Right lobe of liver (tissue), 6 donors: ENCODE measurements around the gene ACOX3. TPM values are rescaled to one million over a fixed set of nuclear protein-coding genes. Genes with fewer than 3 reads are reported as not detected.
"Not testable (repeated sequence)": the region's sequence is repeated elsewhere in the genome, so short reads cannot be mapped to it uniquely, and the experiment has no call there.

ENCODE experiments used
- ATAC-seq, 4 donors: fragments of 200-7000 bp; cut with Tn5 transposase; one replicate each; pipeline ENCODE4 v1.9.1; 2020; ENCODE audit warnings: mild to moderate bottlenecking in 4 of 4, moderate library complexity in 4 of 4
- DNase-seq, 3 donors: peaks; one replicate each; pipeline ENCODE4 v3.0.0-alpha.2; 2020
- H3K27ac ChIP-seq, 3 donors: fragments of 200-600 bp; one replicate each; pipeline ENCODE4 v1.8.0; 2022
- H3K27me3 ChIP-seq, 2 donors: fragments of 200-600 bp; one replicate each; pipeline ENCODE4 v1.8.0; 2022
- H3K36me3 ChIP-seq, 4 donors: fragments of 200-600 bp; sonication (generic) in 1 of 4; one replicate each; pipeline versions ENCODE4 v1.5.1 to v1.8.0; 2017 to 2022; ENCODE audit warnings: control low read depth in 1 of 4
- H3K4me1 ChIP-seq, 4 donors: fragments of 200-600 bp; sonication (generic) in 1 of 4; one replicate each; pipeline versions ENCODE4 v1.5.1 to v1.8.0; 2017 to 2022; ENCODE audit warnings: control low read depth in 1 of 4
- H3K4me3 ChIP-seq, 3 donors: fragments of 200-600 bp; one replicate each; pipeline ENCODE4 v1.8.0; 2022
- H3K9me3 ChIP-seq, 4 donors: fragments of 200-600 bp; sonication (generic) in 1 of 4; one replicate each; pipeline versions ENCODE4 v1.5.1 to v1.8.0; 2017 to 2022; ENCODE audit warnings: control low read depth in 1 of 4
- POLR2A ChIP-seq: fragments of 450-650 bp; IDR thresholded peaks from one replicate; pipeline ENCODE4 v1.6.1; 2017; ENCODE audit warnings: antibody characterized with exemption, mild to moderate bottlenecking
- WGBS: methylation state at CpG from one replicate; pipeline ENCODE4 v1.1.6; 2018; ENCODE audit warnings: low coverage, low lambda C conversion rate; ENCODE audit not compliant: insufficient coverage; ENCODE audit errors: missing lambda C conversion rate; 5-methylcytosine and 5-hydroxymethylcytosine counted together
- intact Hi-C, 2 donors: fragments of 100-400 bp; cut with DNase I; formaldehyde crosslinking; loops; one replicate each; pipeline versions ENCODE4 v1.11.2 to v1.14.1; 2022
- total RNA-seq, 6 experiments: library from RNA; depleted of rRNA in 2 of 6; stranded (reverse); fragments of >200 nt in 2 of 6; fragmentation: NEBNext Ultra II Directional in 3 of 6; extraction: Animal tissue kit (Norgen Biotek cat#: 25700) in 3 of 6; gene quantifications; one replicate each; pipeline versions ENCODE4 v1.1.0 to v1.2.4, GENCODE V29; 2016 to 2023
- TF ChIP-seq, protein P1 (sequence below), 4 donors: fragments of 200-600 bp in 3 of 4; fragments of 450-650 bp in 1 of 4; IDR thresholded peaks; one replicate each; pipeline versions ENCODE4 v1.5.1 to v1.8.0; 2016 to 2022; ENCODE audit warnings: antibody characterized with exemption in 4 of 4, mild to moderate bottlenecking in 2 of 4
- donor health status: DM: no; HTN: yes; CAD: no.
- donor health status: DM: no; HTN: no; CAD: no.
- donor health status: DM: no; HTN: no; CAD: no.
- donor health status: DM: no; HTN: yes; CAD: no.
- donor health status: DM: no; HTN: yes; CAD: no.

ACOX3 gene
- total RNA-seq, 6 experiments from 2014 or later, result 18.5 to 36.9 (median 21.9) TPM

DNA sequence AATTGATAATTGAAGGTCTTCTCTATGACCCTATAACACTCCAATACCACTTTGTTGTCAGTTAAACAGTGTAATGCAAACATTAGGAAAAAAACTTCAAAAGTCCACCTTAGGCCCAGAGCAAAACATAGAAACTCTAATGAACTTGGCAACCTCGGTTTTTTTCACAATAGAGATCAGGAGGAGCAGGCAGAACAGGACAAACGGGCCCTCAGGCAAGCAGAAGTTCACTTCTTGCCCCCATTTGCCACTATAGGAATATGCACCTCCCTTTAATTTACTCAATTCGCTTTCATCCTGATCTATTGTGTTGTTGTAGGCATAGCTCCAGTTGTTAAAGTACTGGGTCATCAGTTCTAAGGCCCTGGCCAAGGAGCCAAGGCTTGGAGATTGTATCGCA, 18.2 kb downstream of the ACOX3 start:
- DNase-seq, result no peak
- Histone ChIP-seq H3K36me3 (no peaks in the 10 kb centered on the region), H3K27me3 (no peaks in the 10 kb centered on the region), H3K27ac (peak overlapping the region in 1 of 3 donors; percentile 65), H3K4me3 (no peak overlapping the region), H3K4me1 (peaks cover 0 to 30% (median 1%) of the 10 kb centered on the region in 4 donors), H3K9me3 (no peaks in the 10 kb centered on the region)
- ATAC-seq, result peak; percentile 14 to 91 (median 59)
- WGBS, result 29% methylated on average over 4 of the region's 4 CpGs
- TF ChIP-seq POLR2A, result no peak
- TF ChIP-seq, protein P1, sequence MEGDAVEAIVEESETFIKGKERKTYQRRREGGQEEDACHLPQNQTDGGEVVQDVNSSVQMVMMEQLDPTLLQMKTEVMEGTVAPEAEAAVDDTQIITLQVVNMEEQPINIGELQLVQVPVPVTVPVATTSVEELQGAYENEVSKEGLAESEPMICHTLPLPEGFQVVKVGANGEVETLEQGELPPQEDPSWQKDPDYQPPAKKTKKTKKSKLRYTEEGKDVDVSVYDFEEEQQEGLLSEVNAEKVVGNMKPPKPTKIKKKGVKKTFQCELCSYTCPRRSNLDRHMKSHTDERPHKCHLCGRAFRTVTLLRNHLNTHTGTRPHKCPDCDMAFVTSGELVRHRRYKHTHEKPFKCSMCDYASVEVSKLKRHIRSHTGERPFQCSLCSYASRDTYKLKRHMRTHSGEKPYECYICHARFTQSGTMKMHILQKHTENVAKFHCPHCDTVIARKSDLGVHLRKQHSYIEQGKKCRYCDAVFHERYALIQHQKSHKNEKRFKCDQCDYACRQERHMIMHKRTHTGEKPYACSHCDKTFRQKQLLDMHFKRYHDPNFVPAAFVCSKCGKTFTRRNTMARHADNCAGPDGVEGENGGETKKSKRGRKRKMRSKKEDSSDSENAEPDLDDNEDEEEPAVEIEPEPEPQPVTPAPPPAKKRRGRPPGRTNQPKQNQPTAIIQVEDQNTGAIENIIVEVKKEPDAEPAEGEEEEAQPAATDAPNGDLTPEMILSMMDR (IDR thresholded peaks at IDR 0.05), result no peak
- intact Hi-C loops, result no loop called here

DNA sequence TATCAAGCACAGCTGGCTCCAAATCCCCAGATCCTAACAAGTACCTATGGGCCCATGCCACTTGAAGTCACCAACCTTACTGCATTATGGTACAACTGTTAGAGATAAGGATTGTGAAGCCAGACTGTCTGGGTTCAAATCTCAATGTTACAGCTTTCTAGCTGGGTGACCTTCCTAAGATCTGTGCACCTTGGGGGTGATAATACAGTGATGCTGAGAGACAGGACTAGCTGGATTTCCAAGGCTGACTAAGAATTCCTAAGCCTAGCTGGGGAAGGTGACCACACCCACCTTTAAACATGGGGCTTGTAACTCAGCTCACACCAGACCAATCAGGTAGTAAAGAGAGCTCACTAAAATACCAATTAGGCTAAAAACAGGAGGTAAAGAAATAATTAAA, 20.4 kb downstream of the ACOX3 start:
- intact Hi-C loops, H3K27ac ChIP-seq, ATAC-seq, DNase-seq, H3K27me3 ChIP-seq, H3K4me3 ChIP-seq, H3K9me3 ChIP-seq: not testable (repeated sequence)
- Histone ChIP-seq H3K36me3 (peaks cover 0 to 11% (median 0%) of the 10 kb centered on the region in 4 donors), H3K4me1 (peaks cover 0 to 28% (median 0%) of the 10 kb centered on the region in 4 donors)

DNA sequence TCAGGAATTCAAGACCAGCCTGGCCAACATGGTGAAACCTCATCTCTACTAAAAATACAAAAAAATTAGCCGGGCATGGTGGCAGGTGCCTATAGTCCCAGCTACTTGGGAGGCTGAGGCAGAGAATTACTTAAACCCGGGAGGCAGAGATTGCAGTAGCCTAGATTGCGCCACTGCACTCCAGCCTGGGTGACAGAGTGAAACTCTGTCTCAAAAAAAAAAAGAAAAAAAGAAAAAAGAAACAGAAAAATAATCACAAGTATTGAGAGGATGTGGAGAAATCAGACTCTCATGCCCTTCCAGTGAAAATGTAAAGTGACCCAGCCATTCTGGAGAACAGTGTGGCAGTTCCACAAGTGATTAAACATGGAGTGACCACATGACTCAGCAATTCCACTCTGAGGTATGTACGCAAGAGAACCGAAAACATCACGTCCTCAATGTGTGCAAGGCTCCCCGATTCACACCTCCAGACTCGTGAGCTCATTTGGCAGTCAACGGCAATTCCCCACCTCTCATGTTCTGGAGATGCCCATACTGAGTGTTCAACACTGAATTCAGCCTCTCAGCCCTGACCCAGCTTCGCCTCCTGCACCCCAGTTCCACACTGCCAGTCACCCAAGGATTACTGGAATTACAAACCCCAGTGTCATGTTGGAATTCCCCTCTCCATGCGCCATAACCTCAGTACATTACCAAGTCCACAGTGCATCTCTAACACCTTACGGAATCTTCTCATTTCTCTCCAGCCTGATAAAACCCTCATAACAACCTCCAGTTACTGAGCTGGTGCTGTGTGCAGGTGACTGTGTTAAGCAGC, 21.1 kb downstream of the ACOX3 start:
- H3K27ac ChIP-seq, result no peak overlapping the region
- H3K27me3 ChIP-seq, result no peaks in the 10 kb centered on the region
- no peak overlapping the region for H3K4me3 ChIP-seq
- intact Hi-C loops, result no loop called here
- no peaks in the 10 kb centered on the region for H3K9me3 ChIP-seq
- TF ChIP-seq, protein P1 (IDR thresholded peaks at IDR 0.05), result no peak
- ATAC-seq (peak in 3 of 4 donors; percentile 47 to 70 (median 67)), DNase-seq (no peak)
- H3K36me3 ChIP-seq, result peaks cover 0 to 18% (median 1%) of the 10 kb centered on the region in 4 donors
- WGBS, result 39% methylated on average over 9 of the region's 12 CpGs
- H3K4me1 ChIP-seq, result peaks cover 0 to 28% (median 0%) of the 10 kb centered on the region in 4 donors

DNA sequence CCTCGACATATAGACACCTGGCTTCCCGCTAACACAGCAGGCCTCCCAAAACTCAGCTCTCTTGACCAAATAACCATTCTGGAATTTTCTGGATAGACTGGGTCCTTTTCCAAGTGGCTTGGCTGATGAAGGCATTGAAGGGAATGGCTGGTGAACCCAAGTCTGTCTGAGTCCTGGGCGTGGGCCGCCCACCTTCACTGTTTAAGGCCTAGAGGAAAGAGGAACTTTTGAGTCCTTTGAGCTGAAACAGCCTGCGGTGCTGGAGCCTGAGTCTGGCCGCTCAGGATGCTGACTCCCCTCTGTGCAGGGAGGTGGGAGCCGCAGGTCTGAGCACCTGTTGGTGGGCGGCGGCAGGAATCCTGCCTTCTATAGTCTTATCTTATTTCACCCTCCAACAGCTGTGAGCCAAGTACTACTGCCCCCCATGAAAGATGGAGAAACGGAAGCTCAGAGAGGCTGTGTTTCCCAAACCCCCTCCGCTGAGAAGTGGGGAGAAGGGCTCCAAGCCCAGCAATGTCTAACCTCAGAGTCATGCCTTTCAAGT, 23.4 kb downstream of the ACOX3 start:
- Histone ChIP-seq H3K4me1 (peaks cover 0 to 19% (median 0%) of the 10 kb centered on the region in 4 donors), H3K4me3 (no peak overlapping the region), H3K36me3 (peaks cover 0 to 26% (median 5%) of the 10 kb centered on the region in 4 donors), H3K27me3 (no peaks in the 10 kb centered on the region), H3K27ac (no peak overlapping the region), H3K9me3 (no peaks in the 10 kb centered on the region)
- intact Hi-C loops, result no loop called here
- DNase-seq (no peak), ATAC-seq (no peak)
- no peak for TF ChIP-seq POLR2A
- TF ChIP-seq, protein P1 (IDR thresholded peaks at IDR 0.05), result no peak
- WGBS, result 49% methylated on average over 3 of the region's 11 CpGs

DNA sequence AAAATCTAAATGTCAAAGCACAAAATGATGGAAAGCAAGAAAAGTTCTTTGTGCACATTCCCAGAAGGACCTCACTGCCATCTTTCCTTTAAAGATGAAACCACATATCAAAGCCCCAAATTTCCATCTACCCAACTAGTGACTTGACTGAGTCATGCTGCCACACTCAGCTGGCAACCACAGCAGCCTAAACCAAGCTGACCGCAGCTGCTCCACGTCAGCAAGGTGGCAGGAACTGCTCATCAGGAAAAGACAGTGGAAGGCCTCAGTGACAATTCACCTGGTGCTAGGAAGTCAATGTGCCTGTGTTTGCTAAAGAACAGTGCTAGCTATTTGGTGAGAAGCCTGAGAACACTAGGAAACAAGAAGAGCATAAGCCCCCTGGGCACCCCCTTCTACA, 26.1 kb downstream of the ACOX3 start:
- Histone ChIP-seq H3K27me3 (no peaks in the 10 kb centered on the region), H3K4me3 (no peak overlapping the region), H3K4me1 (peaks cover 0 to 11% (median 0%) of the 10 kb centered on the region in 4 donors), H3K9me3 (no peaks in the 10 kb centered on the region), H3K36me3 (peaks cover 0 to 26% (median 5%) of the 10 kb centered on the region in 4 donors), H3K27ac (no peak overlapping the region)
- ATAC-seq (no peak), DNase-seq (no peak)
- 71% methylated on average over 1 of the region's 2 CpGs for WGBS
- TF ChIP-seq, protein P1 (IDR thresholded peaks at IDR 0.05), result no peak
- TF ChIP-seq POLR2A, result no peak
- intact Hi-C loops, result no loop called here
